Epithelial cell of alveolus of lung (primary cell): ENCODE results near the gene BLOC1S5. TPM values are rescaled to one million over a fixed set of nuclear protein-coding genes. Genes with fewer than 3 reads are reported as not detected.

Experiments
- total RNA-seq: library from RNA; depleted of rRNA; stranded (reverse); fragments of >200 nt; gene quantifications from 2 replicates; pipeline ENCODE4 v1.2.1, GENCODE V29; 2015

The BLOC1S5 gene
- total RNA-seq, result 11.7 and 12.9 TPM in 2 replicates

GRCh38 chr6:8063761-8064637, at the start of gene BLOC1S5:
TSS of gene BLOC1S5 (minus strand) at chr6:8064389. CDS start at chr6:8064376, 13 bp downstream.

GRCh38 chr6:8102122-8102958, 38.2 kb upstream of the BLOC1S5 start, which contains the start of gene EEF1E1:
TSS of gene EEF1E1 (minus strand) at chr6:8102548. CDS start at chr6:8102521, 27 bp downstream.

Other genes with a start within 250 kb of the BLOC1S5 start
- 249 and 451 TPM in 2 replicates for gene TXNDC5, start 153.6 kb downstream of the BLOC1S5 start, total RNA-seq
- 19.8 and 52.4 TPM in 2 replicates for gene EEF1E1, start 38.2 kb upstream of the BLOC1S5 start, total RNA-seq